ENCODE results near the gene ALOX5AP.

DNA sequence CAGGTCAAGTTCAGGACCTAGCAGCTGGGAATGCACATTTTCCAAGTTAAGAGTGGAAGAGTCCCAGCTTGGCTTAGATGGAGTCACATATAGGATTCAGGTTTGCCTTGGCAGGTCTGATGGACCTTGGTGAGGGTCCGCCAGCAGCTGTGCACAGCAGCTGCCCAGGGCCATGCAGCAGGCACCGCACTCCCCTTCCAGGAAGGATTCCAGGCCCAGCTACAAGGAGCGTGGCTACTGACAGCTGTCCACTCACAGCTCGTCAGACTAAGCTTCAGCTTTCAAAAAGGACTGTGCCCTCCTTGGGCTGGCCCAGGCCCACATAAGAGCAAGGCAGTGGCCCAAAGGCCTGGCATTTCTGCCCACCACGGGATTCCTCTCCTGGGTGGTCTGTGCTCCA is 68.4 kb downstream of the ALOX5AP start:
- TF ChIP-seq, protein P1, sequence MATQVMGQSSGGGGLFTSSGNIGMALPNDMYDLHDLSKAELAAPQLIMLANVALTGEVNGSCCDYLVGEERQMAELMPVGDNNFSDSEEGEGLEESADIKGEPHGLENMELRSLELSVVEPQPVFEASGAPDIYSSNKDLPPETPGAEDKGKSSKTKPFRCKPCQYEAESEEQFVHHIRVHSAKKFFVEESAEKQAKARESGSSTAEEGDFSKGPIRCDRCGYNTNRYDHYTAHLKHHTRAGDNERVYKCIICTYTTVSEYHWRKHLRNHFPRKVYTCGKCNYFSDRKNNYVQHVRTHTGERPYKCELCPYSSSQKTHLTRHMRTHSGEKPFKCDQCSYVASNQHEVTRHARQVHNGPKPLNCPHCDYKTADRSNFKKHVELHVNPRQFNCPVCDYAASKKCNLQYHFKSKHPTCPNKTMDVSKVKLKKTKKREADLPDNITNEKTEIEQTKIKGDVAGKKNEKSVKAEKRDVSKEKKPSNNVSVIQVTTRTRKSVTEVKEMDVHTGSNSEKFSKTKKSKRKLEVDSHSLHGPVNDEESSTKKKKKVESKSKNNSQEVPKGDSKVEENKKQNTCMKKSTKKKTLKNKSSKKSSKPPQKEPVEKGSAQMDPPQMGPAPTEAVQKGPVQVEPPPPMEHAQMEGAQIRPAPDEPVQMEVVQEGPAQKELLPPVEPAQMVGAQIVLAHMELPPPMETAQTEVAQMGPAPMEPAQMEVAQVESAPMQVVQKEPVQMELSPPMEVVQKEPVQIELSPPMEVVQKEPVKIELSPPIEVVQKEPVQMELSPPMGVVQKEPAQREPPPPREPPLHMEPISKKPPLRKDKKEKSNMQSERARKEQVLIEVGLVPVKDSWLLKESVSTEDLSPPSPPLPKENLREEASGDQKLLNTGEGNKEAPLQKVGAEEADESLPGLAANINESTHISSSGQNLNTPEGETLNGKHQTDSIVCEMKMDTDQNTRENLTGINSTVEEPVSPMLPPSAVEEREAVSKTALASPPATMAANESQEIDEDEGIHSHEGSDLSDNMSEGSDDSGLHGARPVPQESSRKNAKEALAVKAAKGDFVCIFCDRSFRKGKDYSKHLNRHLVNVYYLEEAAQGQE (IDR thresholded peaks at IDR 0.05), result no peak
- no peak for TF ChIP-seq YY1 (IDR thresholded peaks at IDR 0.05)
- TF ChIP-seq HNF4A (conservative IDR thresholded peaks at IDR 0.05), result no peak
- TF ChIP-seq, protein P2, sequence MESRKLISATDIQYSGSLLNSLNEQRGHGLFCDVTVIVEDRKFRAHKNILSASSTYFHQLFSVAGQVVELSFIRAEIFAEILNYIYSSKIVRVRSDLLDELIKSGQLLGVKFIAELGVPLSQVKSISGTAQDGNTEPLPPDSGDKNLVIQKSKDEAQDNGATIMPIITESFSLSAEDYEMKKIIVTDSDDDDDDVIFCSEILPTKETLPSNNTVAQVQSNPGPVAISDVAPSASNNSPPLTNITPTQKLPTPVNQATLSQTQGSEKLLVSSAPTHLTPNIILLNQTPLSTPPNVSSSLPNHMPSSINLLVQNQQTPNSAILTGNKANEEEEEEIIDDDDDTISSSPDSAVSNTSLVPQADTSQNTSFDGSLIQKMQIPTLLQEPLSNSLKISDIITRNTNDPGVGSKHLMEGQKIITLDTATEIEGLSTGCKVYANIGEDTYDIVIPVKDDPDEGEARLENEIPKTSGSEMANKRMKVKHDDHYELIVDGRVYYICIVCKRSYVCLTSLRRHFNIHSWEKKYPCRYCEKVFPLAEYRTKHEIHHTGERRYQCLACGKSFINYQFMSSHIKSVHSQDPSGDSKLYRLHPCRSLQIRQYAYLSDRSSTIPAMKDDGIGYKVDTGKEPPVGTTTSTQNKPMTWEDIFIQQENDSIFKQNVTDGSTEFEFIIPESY (IDR thresholded peaks at IDR 0.05), result no peak

All from liver (tissue), 2 donors.